Karpas-422 (cell line): ENCODE results near the gene GPA33. TPM values are rescaled to one million over a fixed set of nuclear protein-coding genes. Genes with fewer than 3 reads are reported as not detected.

Experiments
- DNase-seq: peaks from one replicate; pipeline ENCODE4 v3.0.0-alpha.2; 2015
- H2AFZ ChIP-seq: fragments of 200-600 bp; sonication (generic); 2 replicates; pipeline ENCODE4 v1.6.1; 2014; ENCODE audit warnings: antibody characterized with exemption, low read length, mixed read lengths
- H3K27ac ChIP-seq: fragments of 200-600 bp; sonication (generic); 2 replicates; pipeline ENCODE4 v1.5.1; 2014; ENCODE audit warnings: mild to moderate bottlenecking, low read length, moderate library complexity
- H3K27me3 ChIP-seq: fragments of 200-600 bp; sonication (generic); 2 replicates; pipeline ENCODE4 v1.6.1; 2014; ENCODE audit warnings: low read length, mixed read lengths
- H3K36me3 ChIP-seq: fragments of 200-600 bp; sonication (generic); 2 replicates; pipeline ENCODE4 v1.6.1; 2014; ENCODE audit warnings: low read length, mixed read lengths; ENCODE audit not compliant: insufficient read depth
- H3K4me1 ChIP-seq: fragments of 200-600 bp; sonication (generic); 2 replicates; pipeline ENCODE4 v1.6.1; 2014; ENCODE audit warnings: mild to moderate bottlenecking, low read length, mixed read lengths
- H3K4me2 ChIP-seq: fragments of 200-600 bp; sonication (generic); 2 replicates; pipeline ENCODE4 v1.6.1; 2014; ENCODE audit warnings: low read length, low read depth, mild to moderate bottlenecking; ENCODE audit not compliant: poor library complexity, severe bottlenecking
- H3K4me3 ChIP-seq: fragments of 200-600 bp; sonication (generic); 2 replicates; pipeline ENCODE4 v1.5.1; 2014; ENCODE audit warnings: mild to moderate bottlenecking, antibody characterized with exemption, low read length, mixed read lengths
- H3K79me2 ChIP-seq: fragments of 200-600 bp; sonication (generic); 2 replicates; pipeline ENCODE4 v1.6.1; 2014; ENCODE audit warnings: mild to moderate bottlenecking, low read length, mixed read lengths
- H3K9ac ChIP-seq: fragments of 200-600 bp; sonication (generic); 2 replicates; pipeline ENCODE4 v1.6.0; 2014; ENCODE audit warnings: low read length
- H3K9me2 ChIP-seq: fragments of 200-600 bp; sonication (generic), shearing (Covaris generic); replicated peaks from 2 replicates; pipeline ENCODE4 v1.6.0; 2014; ENCODE audit warnings: mild to moderate bottlenecking, low read length, moderate library complexity; ENCODE audit not compliant: insufficient read depth
- H3K9me3 ChIP-seq: fragments of 300-700, 200-600 bp; sonication (generic); 2 replicates; pipeline ENCODE4 v1.6.1; 2014; ENCODE audit warnings: low read length, mixed read lengths
- H4K20me1 ChIP-seq: fragments of 200-600 bp; sonication (generic); 2 replicates; pipeline ENCODE4 v1.6.1; 2014; ENCODE audit warnings: mild to moderate bottlenecking, antibody characterized with exemption, low read length, low read depth; ENCODE audit not compliant: insufficient read depth
- total RNA-seq: library from RNA; depleted of rRNA; stranded (reverse); fragments of >200 nt; shearing (Covaris generic); gene quantifications from 2 replicates; pipeline ENCODE4 v1.2.3, GENCODE V29; 2014; ENCODE audit warnings: low replicate concordance

GPA33 gene
- total RNA-seq, 1 experiment from 2014 or later, result not detected

DNA sequence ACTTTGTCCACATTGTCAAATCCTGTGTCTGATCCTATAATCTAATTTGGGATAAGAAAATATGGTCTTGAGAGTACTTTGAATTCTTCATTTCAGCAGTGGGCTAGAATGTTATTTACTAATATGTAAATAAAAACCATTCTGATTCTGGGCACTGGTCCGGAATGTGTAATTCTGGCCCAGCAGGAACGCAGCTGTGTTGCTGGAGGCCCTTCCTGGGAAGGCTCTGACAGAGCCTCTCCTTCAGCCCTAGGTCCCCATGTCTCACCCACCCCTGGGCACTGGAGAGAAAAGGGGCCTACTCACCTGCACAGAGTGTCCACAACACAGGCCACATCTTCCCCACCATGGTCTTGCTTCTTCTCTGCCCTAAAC is 251 bp downstream of the GPA33 start:
- Histone ChIP-seq H3K36me3 (no peaks in the 10 kb centered on the region), H3K4me2 (no peak overlapping the region), H3K9ac (no peak overlapping the region), H3K79me2 (no peaks in the 10 kb centered on the region), H3K9me2 (no peaks in the 10 kb centered on the region), H3K4me1 (no peaks in the 10 kb centered on the region), H3K27me3 (no peaks in the 10 kb centered on the region), H3K4me3 (no peak overlapping the region), H4K20me1 (no peaks in the 10 kb centered on the region), H3K27ac (no peak overlapping the region), H2AFZ (no peak overlapping the region), H3K9me3 (no peaks in the 10 kb centered on the region)
- no peak for DNase-seq

DNA sequence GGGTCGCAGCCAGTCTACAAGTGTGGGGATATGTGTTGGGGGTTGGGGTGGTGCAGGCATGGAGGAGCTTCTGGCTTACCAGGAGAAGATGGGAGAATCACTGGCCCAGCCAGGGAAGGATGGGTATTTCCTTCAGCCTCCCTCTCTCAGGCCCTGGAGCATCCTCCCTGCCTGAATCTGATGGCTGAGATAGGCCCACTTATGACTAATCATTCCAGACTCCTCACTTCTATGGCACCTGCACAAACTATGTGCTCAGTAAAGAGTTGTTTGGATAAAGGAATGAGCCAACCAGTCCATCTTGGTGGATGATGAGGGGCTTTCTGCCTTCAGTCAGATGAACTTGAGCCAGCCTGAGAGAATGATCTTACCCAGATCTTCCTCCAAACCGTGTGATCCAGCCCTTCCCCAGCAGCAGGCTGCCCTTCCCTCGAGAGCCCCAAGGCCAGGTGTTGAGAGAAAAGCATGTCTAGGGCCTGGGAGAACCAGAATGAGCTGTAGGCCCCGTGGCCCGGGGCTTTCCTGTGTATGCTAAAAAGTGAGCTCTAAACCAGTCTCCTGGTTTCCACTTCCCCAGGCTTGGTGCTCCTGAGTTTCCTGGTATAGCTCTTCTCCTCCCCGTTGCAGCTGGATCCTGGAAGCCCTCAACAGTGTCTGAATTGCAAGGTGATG is 1.3 kb downstream of the GPA33 start:
- H3K4me3 ChIP-seq, result no peak overlapping the region
- no peaks in the 10 kb centered on the region for H3K4me1 ChIP-seq
- DNase-seq, result no peak
- no peaks in the 10 kb centered on the region for H4K20me1 ChIP-seq
- no peak overlapping the region for H3K27ac ChIP-seq
- H3K4me2 ChIP-seq, result no peak overlapping the region
- no peaks in the 10 kb centered on the region for H3K36me3 ChIP-seq
- no peak overlapping the region for H2AFZ ChIP-seq
- H3K79me2 ChIP-seq, result no peaks in the 10 kb centered on the region
- no peak overlapping the region for H3K9ac ChIP-seq
- H3K27me3 ChIP-seq, result no peaks in the 10 kb centered on the region
- H3K9me2 ChIP-seq, result no peaks in the 10 kb centered on the region
- no peaks in the 10 kb centered on the region for H3K9me3 ChIP-seq

DNA sequence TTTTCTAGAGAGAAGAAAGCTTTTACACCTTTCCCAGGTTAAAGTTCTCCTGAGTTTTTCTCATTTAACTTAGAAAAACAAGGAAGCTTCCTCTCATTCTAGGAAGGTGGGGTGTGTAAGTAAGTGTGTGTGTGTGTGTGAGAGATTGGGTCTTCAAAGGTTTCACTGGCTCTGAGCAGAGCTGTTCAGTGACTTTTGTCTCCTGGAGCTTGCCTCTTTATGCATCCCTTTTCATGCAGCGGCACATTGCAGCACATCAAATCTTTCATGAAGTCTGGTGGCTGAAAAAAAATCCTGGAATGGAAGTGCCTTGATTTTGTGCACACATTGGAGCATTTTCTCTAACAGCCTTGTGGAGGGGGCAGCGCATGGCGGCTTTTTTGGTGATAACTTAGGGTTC is 3.4 kb downstream of the GPA33 start:
- no peaks in the 10 kb centered on the region for H3K4me1 ChIP-seq
- H3K79me2 ChIP-seq, result no peaks in the 10 kb centered on the region
- no peak overlapping the region for H3K4me2 ChIP-seq
- H3K27me3 ChIP-seq, result no peaks in the 10 kb centered on the region
- H3K9me3 ChIP-seq, result no peaks in the 10 kb centered on the region
- H3K36me3 ChIP-seq, result no peaks in the 10 kb centered on the region
- no peak overlapping the region for H3K9ac ChIP-seq
- H3K9me2 ChIP-seq, result no peaks in the 10 kb centered on the region
- H3K4me3 ChIP-seq, result no peak overlapping the region
- H4K20me1 ChIP-seq, result no peaks in the 10 kb centered on the region
- H3K27ac ChIP-seq, result no peak overlapping the region
- H2AFZ ChIP-seq, result no peak overlapping the region
- DNase-seq, result no peak

DNA sequence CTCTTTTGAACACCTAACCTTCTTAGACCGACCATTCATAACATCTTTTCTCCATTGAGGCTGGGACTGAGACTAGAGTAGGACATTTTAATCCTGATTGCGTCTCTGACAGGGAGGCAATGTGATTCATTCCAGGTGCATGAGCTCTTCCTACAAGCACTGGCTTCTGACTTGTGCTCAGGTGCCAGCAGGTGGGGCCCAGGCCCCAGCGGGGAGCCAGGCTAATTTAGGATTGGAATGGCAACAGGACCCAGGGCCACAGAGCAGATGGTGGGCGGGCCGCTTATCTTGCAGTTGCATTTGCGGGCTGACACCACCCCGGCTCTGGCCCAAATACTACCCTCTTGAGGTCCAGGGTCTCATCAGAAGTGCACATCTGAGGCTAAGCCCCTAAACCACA is 4.1 kb downstream of the GPA33 start:
- Histone ChIP-seq H3K4me3 (no peak overlapping the region), H3K4me1 (no peaks in the 10 kb centered on the region), H2AFZ (no peak overlapping the region), H3K27me3 (no peaks in the 10 kb centered on the region), H4K20me1 (no peaks in the 10 kb centered on the region), H3K36me3 (no peaks in the 10 kb centered on the region), H3K4me2 (no peak overlapping the region), H3K27ac (no peak overlapping the region), H3K9me3 (no peaks in the 10 kb centered on the region), H3K79me2 (no peaks in the 10 kb centered on the region), H3K9ac (no peak overlapping the region), H3K9me2 (no peaks in the 10 kb centered on the region)
- DNase-seq, result no peak

DNA sequence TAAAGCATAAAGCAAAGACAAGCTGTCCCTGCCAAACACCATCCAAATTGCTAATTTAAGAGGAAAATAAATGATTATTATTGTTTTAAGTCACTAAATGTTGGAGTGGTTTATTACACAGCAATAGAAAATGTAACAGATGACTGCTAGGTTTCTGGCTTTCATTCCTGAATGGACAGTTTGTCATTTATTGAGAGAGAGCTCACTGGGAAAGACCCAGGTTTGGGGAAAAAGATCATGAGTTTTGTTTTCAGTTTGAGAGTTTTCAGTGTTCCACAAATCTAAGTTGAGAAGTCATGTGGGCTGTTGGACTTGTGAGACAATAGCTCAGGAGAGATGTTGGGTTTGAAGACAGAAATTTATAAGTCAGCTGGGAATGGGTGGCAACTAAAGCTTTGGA is 5.4 kb downstream of the GPA33 start:
- no peaks in the 10 kb centered on the region for H3K36me3 ChIP-seq
- H3K4me1 ChIP-seq, result no peaks in the 10 kb centered on the region
- H4K20me1 ChIP-seq, result no peaks in the 10 kb centered on the region
- no peak overlapping the region for H2AFZ ChIP-seq
- no peak for DNase-seq
- no peak overlapping the region for H3K9ac ChIP-seq
- no peak overlapping the region for H3K4me3 ChIP-seq
- H3K27me3 ChIP-seq, result no peaks in the 10 kb centered on the region
- no peaks in the 10 kb centered on the region for H3K9me2 ChIP-seq
- H3K79me2 ChIP-seq, result no peaks in the 10 kb centered on the region
- H3K9me3 ChIP-seq, result no peaks in the 10 kb centered on the region
- no peak overlapping the region for H3K27ac ChIP-seq
- no peak overlapping the region for H3K4me2 ChIP-seq

DNA sequence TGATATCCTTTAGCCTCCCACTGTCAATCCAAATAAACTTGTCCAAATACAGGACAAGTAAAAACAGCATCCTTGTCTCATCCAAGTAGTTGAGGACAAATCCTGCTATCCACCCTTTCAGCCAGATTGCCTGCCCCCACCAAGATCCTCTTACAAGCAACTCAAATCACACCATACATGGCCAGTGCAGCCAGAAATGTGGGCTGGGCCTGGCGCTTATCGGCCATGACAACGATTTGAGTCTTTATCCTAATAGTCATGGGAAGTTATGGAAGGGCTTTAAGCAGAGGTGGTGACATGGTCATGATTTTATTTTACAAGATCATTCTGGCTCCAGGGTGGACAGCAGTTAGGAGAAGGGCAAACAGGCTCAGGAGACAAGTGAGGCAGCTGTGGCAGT is 6.3 kb downstream of the GPA33 start:
- no peaks in the 10 kb centered on the region for H4K20me1 ChIP-seq
- H3K9me2 ChIP-seq, result no peaks in the 10 kb centered on the region
- H3K4me1 ChIP-seq, result no peaks in the 10 kb centered on the region
- H3K4me2 ChIP-seq, result no peak overlapping the region
- no peak overlapping the region for H3K27ac ChIP-seq
- no peak for DNase-seq
- H3K27me3 ChIP-seq, result no peaks in the 10 kb centered on the region
- no peak overlapping the region for H2AFZ ChIP-seq
- no peaks in the 10 kb centered on the region for H3K9me3 ChIP-seq
- H3K4me3 ChIP-seq, result no peak overlapping the region
- H3K79me2 ChIP-seq, result no peaks in the 10 kb centered on the region
- H3K36me3 ChIP-seq, result no peaks in the 10 kb centered on the region
- no peak overlapping the region for H3K9ac ChIP-seq

DNA sequence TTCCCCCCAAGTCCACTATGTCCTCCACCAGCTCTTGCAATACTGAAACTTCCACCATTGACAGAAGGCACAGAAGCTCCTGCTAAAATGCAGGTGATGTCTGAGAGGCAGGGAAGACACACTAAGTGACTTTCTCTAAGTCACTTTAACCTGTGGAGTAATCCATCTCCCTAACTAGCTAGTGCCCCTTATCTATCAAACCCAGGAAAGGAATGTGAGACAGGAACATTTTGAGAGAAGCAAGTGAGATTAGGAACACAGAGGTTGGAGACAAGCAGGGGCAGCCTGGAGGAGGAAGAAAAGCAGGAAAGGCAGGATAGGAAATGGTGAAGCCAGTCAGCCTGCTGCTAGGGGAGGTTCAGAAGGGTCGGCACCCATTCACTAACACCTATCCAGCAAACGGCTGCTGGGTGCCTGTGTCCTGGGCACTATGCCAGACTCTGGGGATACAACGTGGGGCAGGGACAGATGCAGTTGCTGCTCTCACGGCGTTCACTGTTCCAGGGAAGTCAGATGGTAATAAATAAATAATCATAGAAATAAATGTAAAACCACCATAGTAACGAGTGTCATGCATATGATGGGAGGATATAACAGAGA is 7.0 kb downstream of the GPA33 start:
- no peak overlapping the region for H3K9ac ChIP-seq
- no peaks in the 10 kb centered on the region for H3K4me1 ChIP-seq
- H3K4me3 ChIP-seq, result no peak overlapping the region
- H2AFZ ChIP-seq, result no peak overlapping the region
- no peaks in the 10 kb centered on the region for H4K20me1 ChIP-seq
- H3K36me3 ChIP-seq, result no peaks in the 10 kb centered on the region
- no peaks in the 10 kb centered on the region for H3K9me3 ChIP-seq
- H3K27ac ChIP-seq, result no peak overlapping the region
- no peaks in the 10 kb centered on the region for H3K79me2 ChIP-seq
- H3K9me2 ChIP-seq, result no peaks in the 10 kb centered on the region
- H3K27me3 ChIP-seq, result no peaks in the 10 kb centered on the region
- no peak for DNase-seq
- H3K4me2 ChIP-seq, result no peak overlapping the region

DNA sequence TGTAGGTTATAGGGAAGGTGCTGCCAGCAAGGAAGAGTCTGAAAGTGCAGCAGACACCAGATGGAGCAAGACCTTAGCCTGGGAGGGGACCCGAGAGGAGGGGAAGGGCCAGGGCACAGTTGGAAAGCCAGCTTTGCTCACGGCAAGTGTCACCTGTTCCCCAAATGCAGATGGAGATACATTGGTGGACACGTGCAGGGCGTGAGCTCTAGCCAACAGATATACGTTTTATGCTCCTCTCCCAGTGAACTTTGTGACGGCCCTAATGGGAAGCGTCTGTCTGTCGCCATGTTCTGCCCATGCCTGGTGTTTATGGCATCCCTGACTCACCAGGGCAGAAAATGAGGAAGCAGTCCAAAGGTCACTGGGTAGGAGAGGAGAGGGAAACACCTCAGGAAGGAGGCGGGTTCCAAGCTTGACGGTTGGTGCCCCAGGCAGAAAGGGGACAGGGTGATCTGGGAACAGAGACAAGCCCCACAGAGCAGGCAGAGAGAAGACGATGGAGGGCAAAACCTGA is 7.6 kb downstream of the GPA33 start:
- no peak for DNase-seq
- no peaks in the 10 kb centered on the region for H3K9me3 ChIP-seq
- H3K4me2 ChIP-seq, result no peak overlapping the region
- H3K27me3 ChIP-seq, result no peaks in the 10 kb centered on the region
- H3K79me2 ChIP-seq, result no peaks in the 10 kb centered on the region
- H3K9ac ChIP-seq, result no peak overlapping the region
- H3K9me2 ChIP-seq, result no peaks in the 10 kb centered on the region
- no peaks in the 10 kb centered on the region for H3K36me3 ChIP-seq
- no peak overlapping the region for H3K4me3 ChIP-seq
- H4K20me1 ChIP-seq, result no peaks in the 10 kb centered on the region
- H3K4me1 ChIP-seq, result no peaks in the 10 kb centered on the region
- no peak overlapping the region for H3K27ac ChIP-seq
- H2AFZ ChIP-seq, result no peak overlapping the region
